ENCODE measurements around the gene CRIM1.
A peak's percentile ranks its signal among the peaks of the same experiment; 100 is the strongest.

CRIM1 gene

GRCh38 chr2:36427790-36428243, 72.2 kb downstream of the CRIM1 start:
- DNase-seq = no peak

GRCh38 chr2:36430549-36430948, 75.0 kb downstream of the CRIM1 start:
- no peak for DNase-seq

GRCh38 chr2:36432479-36432878, 76.9 kb downstream of the CRIM1 start:
- no peak for DNase-seq

GRCh38 chr2:36433311-36434217, 78.0 kb downstream of the CRIM1 start:
- DNase-seq = peak; percentile 6

GRCh38 chr2:36438449-36438977, 82.9 kb downstream of the CRIM1 start:
- DNase-seq = no peak

- DNase-seq = no peak
Observed at GRCh38 chr2:36439084-36439483, 83.5 kb downstream of the CRIM1 start.

- no peak for DNase-seq
Observed at GRCh38 chr2:36441065-36441625, 85.6 kb downstream of the CRIM1 start.

GRCh38 chr2:36441816-36442215, 86.2 kb downstream of the CRIM1 start:
- DNase-seq = peak; percentile 1

- no peak for DNase-seq
Observed at GRCh38 chr2:36444216-36444936, 88.8 kb downstream of the CRIM1 start.

- DNase-seq = no peak
Observed at GRCh38 chr2:36445185-36445866, 89.7 kb downstream of the CRIM1 start.

- peak; percentile 13 for DNase-seq
Observed at GRCh38 chr2:36446294-36446693, 90.7 kb downstream of the CRIM1 start.

- no peak for DNase-seq
Observed at GRCh38 chr2:36449213-36449612, 93.6 kb downstream of the CRIM1 start.

GRCh38 chr2:36449943-36450392, 94.4 kb downstream of the CRIM1 start:
- DNase-seq = no peak

- no peak for DNase-seq
Observed at GRCh38 chr2:36450466-36451196, 95.1 kb downstream of the CRIM1 start.

GRCh38 chr2:36451512-36451911, 95.9 kb downstream of the CRIM1 start:
- DNase-seq = no peak

- no peak for DNase-seq
Observed at GRCh38 chr2:36452260-36452659, 96.7 kb downstream of the CRIM1 start.

GRCh38 chr2:36453652-36454051, 98.1 kb downstream of the CRIM1 start:
- no peak for DNase-seq

GRCh38 chr2:36455011-36455410, 99.4 kb downstream of the CRIM1 start:
- DNase-seq = no peak

GRCh38 chr2:36455788-36456187, 100.2 kb downstream of the CRIM1 start:
- DNase-seq = no peak

GRCh38 chr2:36456227-36457175, 100.9 kb downstream of the CRIM1 start:
- DNase-seq = no peak

GRCh38 chr2:36458106-36458505, 102.5 kb downstream of the CRIM1 start:
- DNase-seq = no peak

All from DMS53 (cell line).